H1 (cell line): ENCODE measurements around the gene APOC3. TPM values are rescaled to one million over a fixed set of nuclear protein-coding genes. Genes with fewer than 3 reads are reported as not detected.

ENCODE experiments used
- ATF2 ChIP-seq: IDR thresholded peaks from 2 replicates; pipeline ENCODE4 v1.6.1; 2012; ENCODE audit warnings: low read length, inconsistent platforms
- RBBP5 ChIP-seq: IDR thresholded peaks from 2 replicates; pipeline ENCODE4 v1.7.1; 2012; ENCODE audit warnings: low read depth, mild to moderate bottlenecking, inconsistent platforms, low read length, moderate library complexity, borderline replicate concordance
- SP2 ChIP-seq: IDR thresholded peaks from 2 replicates; pipeline ENCODE4 v1.6.1; 2012; ENCODE audit warnings: mild to moderate bottlenecking, low read length, inconsistent platforms
- polyA plus RNA-seq, 7 experiments: library from polyadenylated mRNA; depleted of rRNA in 3 of 7; stranded (reverse) in 5 of 7; unstranded in 2 of 7; fragments of >200 nt in 5 of 7; fragments of 200-250 nt in 2 of 7; gene quantifications; 1 replicate in 5 of 7; 2 replicates in 1 of 7; 4 replicates in 1 of 7; pipeline versions ENCODE4 v1.2.1 to v1.2.3, GENCODE V29; 2011 to 2013; ENCODE audit warnings: missing spikeins in 2 of 7, mixed read lengths in 2 of 7
- total RNA-seq: library from RNA; stranded (reverse); fragmentation: NEBNext Ultra II Directional; extraction: Animal tissue kit (Norgen Biotek cat#: 25700); gene quantifications from 2 replicates; pipeline ENCODE4 v1.2.1, GENCODE V29; 2021

Gene APOC3
- total and polyA plus RNA-seq, 2 of the 8 experiments (the other 6 are each of a cell fraction or from before 2014, with no cell fraction given): not detected

GRCh38 chr11:116811194-116811593 is 18.5 kb upstream of the APOC3 start (continued):
- TF ChIP-seq ATF2: no peak
- no peak for TF ChIP-seq SP2
- no peak for TF ChIP-seq RBBP5
